Panc1 (cell line): Measurements from ENCODE around the gene COL5A2.

Source experiments
- POLR2AphosphoS5 ChIP-seq: IDR thresholded peaks from 2 replicates; pipeline ENCODE4 v1.6.1; 2012; ENCODE audit warnings: mild to moderate bottlenecking, low read depth, low read length, moderate library complexity
- TF ChIP-seq, protein P1 (sequence below): fragments of 450-650 bp; IDR thresholded peaks from 2 replicates; pipeline ENCODE4 v1.5.1; 2017; ENCODE audit warnings: mild to moderate bottlenecking

- TF ChIP-seq POLR2AphosphoS5, result no peak
- TF ChIP-seq, protein P1, sequence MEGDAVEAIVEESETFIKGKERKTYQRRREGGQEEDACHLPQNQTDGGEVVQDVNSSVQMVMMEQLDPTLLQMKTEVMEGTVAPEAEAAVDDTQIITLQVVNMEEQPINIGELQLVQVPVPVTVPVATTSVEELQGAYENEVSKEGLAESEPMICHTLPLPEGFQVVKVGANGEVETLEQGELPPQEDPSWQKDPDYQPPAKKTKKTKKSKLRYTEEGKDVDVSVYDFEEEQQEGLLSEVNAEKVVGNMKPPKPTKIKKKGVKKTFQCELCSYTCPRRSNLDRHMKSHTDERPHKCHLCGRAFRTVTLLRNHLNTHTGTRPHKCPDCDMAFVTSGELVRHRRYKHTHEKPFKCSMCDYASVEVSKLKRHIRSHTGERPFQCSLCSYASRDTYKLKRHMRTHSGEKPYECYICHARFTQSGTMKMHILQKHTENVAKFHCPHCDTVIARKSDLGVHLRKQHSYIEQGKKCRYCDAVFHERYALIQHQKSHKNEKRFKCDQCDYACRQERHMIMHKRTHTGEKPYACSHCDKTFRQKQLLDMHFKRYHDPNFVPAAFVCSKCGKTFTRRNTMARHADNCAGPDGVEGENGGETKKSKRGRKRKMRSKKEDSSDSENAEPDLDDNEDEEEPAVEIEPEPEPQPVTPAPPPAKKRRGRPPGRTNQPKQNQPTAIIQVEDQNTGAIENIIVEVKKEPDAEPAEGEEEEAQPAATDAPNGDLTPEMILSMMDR, result no peak
Measured at GRCh38 chr2:189188115-189188805, 8.7 kb upstream of the COL5A2 start.
